Endothelial cell of umbilical vein (primary cell): Measurements from ENCODE around the gene TM9SF4. TPM values are rescaled to one million over a fixed set of nuclear protein-coding genes. Genes with fewer than 3 reads are reported as not detected.

ENCODE experiments used
- BruUV-seq: library from RNA; stranded (reverse); fragments of 400-500 nt; replicated peaks from 2 replicates; lab custom pipeline; 2021; lab: Mats Ljungman, UMichigan
- CTCF ChIA-PET: fragments of 300-600, 350-600 bp; sonication (Branson Sonifier 250); formaldehyde crosslinking; loops from one replicate; lab custom pipeline; 2021; ENCODE audit warnings: antibody characterized with exemption, inconsistent platforms; lab: Charles Lee
- POLR2A ChIA-PET: fragments of 300-600, 350-600 bp; sonication (Branson Sonifier 250); formaldehyde crosslinking; loops from one replicate; lab custom pipeline; 2021; ENCODE audit warnings: antibody characterized with exemption, inconsistent platforms; lab: Charles Lee
- DNase-seq: peaks from one replicate; pipeline ENCODE4 v3.0.0-alpha.2; 2011; ENCODE audit warnings: low read depth, low spot score
- FAIRE-seq: peaks from 2 replicates; lab custom pipeline; 2011; peaks lifted over from hg19 to GRCh38; lab: Jason Lieb, UNC
- H2AFZ ChIP-seq: 2 replicates; pipeline ENCODE4 v1.6.0; 2012; ENCODE audit warnings: low read depth, low read length, control low read depth, inconsistent platforms
- H3K27ac ChIP-seq: 2 replicates; pipeline ENCODE4 v1.5.1; 2011; ENCODE audit warnings: low read depth, mild to moderate bottlenecking, control low read depth, low read length, moderate library complexity; ENCODE audit not compliant: insufficient read depth
- H3K27me3 ChIP-seq, 2 experiments: 2 replicates each; pipeline versions ENCODE4 v1.6.0 to v1.6.1; 2011; ENCODE audit warnings: low read length in 2 of 2, mixed read lengths in 1 of 2; ENCODE audit not compliant: control insufficient read depth in 2 of 2, insufficient read depth in 2 of 2
- H3K36me3 ChIP-seq, 2 experiments: 2 replicates in 1 of 2; 3 replicates in 1 of 2; pipeline ENCODE4 v1.5.1; 2011; ENCODE audit warnings: low read length in 2 of 2, mild to moderate bottlenecking in 1 of 2, moderate library complexity in 1 of 2; ENCODE audit not compliant: control insufficient read depth in 2 of 2, insufficient read depth in 2 of 2; ENCODE audit errors: extremely low read depth in 1 of 2
- H3K4me1 ChIP-seq: 3 replicates; pipeline ENCODE4 v1.5.1; 2011; ENCODE audit warnings: mild to moderate bottlenecking, low read length; ENCODE audit not compliant: control insufficient read depth, insufficient read depth; ENCODE audit errors: extremely low read depth
- H3K4me2 ChIP-seq: 2 replicates; pipeline ENCODE4 v1.6.1; 2011; ENCODE audit warnings: low read length, control low read depth, mixed read lengths; ENCODE audit not compliant: insufficient read depth
- H3K4me3 ChIP-seq, 3 experiments: fragments of 200-600 bp in 1 of 3; sonication (generic), shearing (Covaris generic) in 1 of 3; replicated peaks in 1 of 3; 2 replicates each; pipeline ENCODE4 v1.5.1; 2011 to 2016; ENCODE audit warnings: control low read depth in 3 of 3, low read length in 3 of 3, mild to moderate bottlenecking in 2 of 3, inconsistent platforms in 1 of 3, low read depth in 1 of 3, moderate library complexity in 1 of 3; ENCODE audit not compliant: insufficient read depth in 1 of 3
- H3K79me2 ChIP-seq: 2 replicates; pipeline ENCODE4 v1.6.0; 2012; ENCODE audit warnings: low read length, inconsistent platforms; ENCODE audit not compliant: control insufficient read depth, insufficient read depth
- H3K9ac ChIP-seq: replicated peaks from 2 replicates; pipeline ENCODE3; 2011; ENCODE audit warnings: low read length, control low read depth; ENCODE audit not compliant: insufficient read depth; ENCODE audit errors: extremely low read depth
- H3K9me1 ChIP-seq: replicated peaks from 3 replicates; pipeline ENCODE4 v1.6.0; 2011; ENCODE audit warnings: mild to moderate bottlenecking, low read length; ENCODE audit not compliant: control insufficient read depth, insufficient read depth; ENCODE audit errors: extremely low read depth
- H3K9me3 ChIP-seq: replicated peaks from 2 replicates; pipeline ENCODE4 v1.5.1; 2012; ENCODE audit warnings: low read length, inconsistent platforms; ENCODE audit not compliant: control insufficient read depth, insufficient read depth
- H4K20me1 ChIP-seq: replicated peaks from 2 replicates; pipeline ENCODE3; 2011; ENCODE audit warnings: mild to moderate bottlenecking, low read length; ENCODE audit not compliant: control insufficient read depth, insufficient read depth; ENCODE audit errors: extremely low read depth
- EZH2 ChIP-seq: IDR thresholded peaks from 2 replicates; pipeline ENCODE4 v1.6.1; 2012; ENCODE audit warnings: borderline replicate concordance, low read depth, mild to moderate bottlenecking, moderate library complexity, low read length, inconsistent platforms; ENCODE audit not compliant: severe bottlenecking
- FOS ChIP-seq: IDR thresholded peaks from 2 replicates; pipeline ENCODE4 v1.6.1; 2011; ENCODE audit warnings: mild to moderate bottlenecking, low read length, moderate library complexity, borderline replicate concordance; ENCODE audit not compliant: insufficient read depth
- GATA2 ChIP-seq: IDR thresholded peaks from 2 replicates; pipeline ENCODE4 v1.7.0; 2011; ENCODE audit warnings: low read depth, mild to moderate bottlenecking, moderate library complexity, mixed read lengths, low read length; ENCODE audit not compliant: insufficient read length, insufficient read depth
- JUN ChIP-seq: IDR thresholded peaks from 2 replicates; pipeline ENCODE4 v1.6.1; 2011; ENCODE audit warnings: borderline replicate concordance, low read depth; ENCODE audit not compliant: insufficient read length, insufficient read depth
- MYC ChIP-seq: IDR thresholded peaks from one replicate; pipeline ENCODE4 v1.6.1; 2011; ENCODE audit warnings: mild to moderate bottlenecking, low read depth, low read length
- POLR2A ChIP-seq: IDR thresholded peaks from 2 replicates; pipeline ENCODE4 v1.6.1; 2012; ENCODE audit warnings: low read depth, mild to moderate bottlenecking, control low read depth, low read length
- POLR2AphosphoS5 ChIP-seq: IDR thresholded peaks from 2 replicates; pipeline ENCODE4 v1.6.1; 2012; ENCODE audit warnings: low read depth, mild to moderate bottlenecking, control low read depth, low read length, moderate library complexity; ENCODE audit not compliant: insufficient read depth
- dilution Hi-C: fragments of 300-500 bp; cut with MboI; formaldehyde crosslinking; loops from one replicate; pipeline ENCODE4 v1.15.0; 2019; ENCODE audit warnings: low sequenced_read_pairs; ENCODE audit not compliant: extremely low pct_ligation_motif_present
- intact Hi-C: fragments of 100-400 bp; cut with micrococcal nuclease; formaldehyde crosslinking; loops from one replicate; pipeline ENCODE4 v1.10.0; 2022
- polyA plus RNA-seq, 4 experiments: library from polyadenylated mRNA; depleted of rRNA in 3 of 4; stranded (reverse) in 3 of 4; unstranded in 1 of 4; fragments of >200 nt; gene quantifications; 2 replicates each; pipeline versions ENCODE4 v1.2.1 to v1.2.3, GENCODE V29; 2011 to 2012; ENCODE audit warnings: missing spikeins in 1 of 4
- total RNA-seq: library from RNA; stranded (reverse); gene quantifications from 2 replicates; pipeline ENCODE4 v1.2.3, GENCODE V29; 2021
- TF ChIP-seq, protein P1 (sequence below): IDR thresholded peaks from 2 replicates; pipeline ENCODE4 v1.6.1; 2011; ENCODE audit not compliant: insufficient read depth, insufficient read length
- TF ChIP-seq, protein P2 (sequence below), 2 donors: IDR thresholded peaks; 1 replicate in 1 of 2; 2 replicates in 1 of 2; pipeline ENCODE4 v1.5.1; 2011; ENCODE audit warnings: low read length in 2 of 2, mild to moderate bottlenecking in 2 of 2, moderate library complexity in 2 of 2, control low read depth in 1 of 2, inconsistent platforms in 1 of 2, low read depth in 1 of 2; ENCODE audit not compliant: insufficient read depth in 1 of 2; ENCODE audit errors: extremely low read depth in 1 of 2

The TM9SF4 gene
- total and polyA plus RNA-seq, 2 donors (not counting 3 experiments of a cell fraction or from before 2014, with no cell fraction given), result 46.4 to 61.9 TPM

DNA sequence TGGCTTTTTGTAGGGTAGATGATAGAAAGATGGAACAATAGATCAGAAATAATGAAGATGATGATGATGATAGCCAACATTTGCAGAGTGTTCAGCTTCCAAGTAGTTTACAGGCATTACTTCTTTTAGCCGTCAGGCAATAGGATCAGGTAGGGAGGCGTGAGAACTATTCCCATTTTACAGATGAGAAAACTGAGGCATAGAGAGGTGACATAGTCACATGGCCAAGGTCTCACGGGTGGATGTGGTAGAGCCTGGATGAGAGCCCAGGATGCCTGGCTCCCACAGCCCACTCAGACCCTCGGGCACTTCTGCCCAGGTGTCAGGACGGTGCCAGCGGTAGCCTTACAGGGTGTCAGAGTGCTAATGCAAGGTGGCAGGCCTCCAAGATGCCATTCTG is 26.0 kb upstream of the TM9SF4 start:
- H3K4me1 ChIP-seq, result peaks cover 7% of the 10 kb centered on the region
- POLR2A ChIA-PET, result no interaction called here
- no peaks in the 10 kb centered on the region for H3K36me3 ChIP-seq
- peaks cover 0 to 3% of the 10 kb centered on the region in 2 experiments for H3K27me3 ChIP-seq
- H3K4me3 ChIP-seq, result no peak overlapping the region
- DNase-seq (no peak), FAIRE-seq (no peak)
- H3K9ac ChIP-seq, result no peak overlapping the region
- intact Hi-C loops, result no loop called here
- TF ChIP-seq MYC (no peak), JUN (no peak), GATA2 (no peak), FOS (no peak), POLR2AphosphoS5 (no peak), POLR2A (no peak), EZH2 (no peak)
- TF ChIP-seq, protein P1, sequence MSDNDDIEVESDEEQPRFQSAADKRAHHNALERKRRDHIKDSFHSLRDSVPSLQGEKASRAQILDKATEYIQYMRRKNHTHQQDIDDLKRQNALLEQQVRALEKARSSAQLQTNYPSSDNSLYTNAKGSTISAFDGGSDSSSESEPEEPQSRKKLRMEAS, result no peak
- TF ChIP-seq, protein P2, sequence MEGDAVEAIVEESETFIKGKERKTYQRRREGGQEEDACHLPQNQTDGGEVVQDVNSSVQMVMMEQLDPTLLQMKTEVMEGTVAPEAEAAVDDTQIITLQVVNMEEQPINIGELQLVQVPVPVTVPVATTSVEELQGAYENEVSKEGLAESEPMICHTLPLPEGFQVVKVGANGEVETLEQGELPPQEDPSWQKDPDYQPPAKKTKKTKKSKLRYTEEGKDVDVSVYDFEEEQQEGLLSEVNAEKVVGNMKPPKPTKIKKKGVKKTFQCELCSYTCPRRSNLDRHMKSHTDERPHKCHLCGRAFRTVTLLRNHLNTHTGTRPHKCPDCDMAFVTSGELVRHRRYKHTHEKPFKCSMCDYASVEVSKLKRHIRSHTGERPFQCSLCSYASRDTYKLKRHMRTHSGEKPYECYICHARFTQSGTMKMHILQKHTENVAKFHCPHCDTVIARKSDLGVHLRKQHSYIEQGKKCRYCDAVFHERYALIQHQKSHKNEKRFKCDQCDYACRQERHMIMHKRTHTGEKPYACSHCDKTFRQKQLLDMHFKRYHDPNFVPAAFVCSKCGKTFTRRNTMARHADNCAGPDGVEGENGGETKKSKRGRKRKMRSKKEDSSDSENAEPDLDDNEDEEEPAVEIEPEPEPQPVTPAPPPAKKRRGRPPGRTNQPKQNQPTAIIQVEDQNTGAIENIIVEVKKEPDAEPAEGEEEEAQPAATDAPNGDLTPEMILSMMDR (IDR thresholded peaks at IDR 0.05; ENCODE audit: extremely low read depth in 1 of 2, insufficient read depth in 1 of 2, low read depth in 1 of 2, low read length in 2 of 2), result no peak
- H2AFZ ChIP-seq, result no peak overlapping the region
- no TSS peak for BruUV-seq
- no peak overlapping the region for H3K4me2 ChIP-seq
- H3K27ac ChIP-seq, result no peak overlapping the region
- no peaks in the 10 kb centered on the region for H3K79me2 ChIP-seq
- dilution Hi-C loops, result no loop called here
- H3K9me3 ChIP-seq, result no peaks in the 10 kb centered on the region
- H3K9me1 ChIP-seq, result no peaks in the 10 kb centered on the region
- CTCF ChIA-PET, result no interaction called here
- H4K20me1 ChIP-seq, result no peaks in the 10 kb centered on the region
